K562 (cell line): ENCODE data around the gene ALB. TPM values are rescaled to one million over a fixed set of nuclear protein-coding genes. Genes with fewer than 3 reads are reported as not detected.

Source experiments
- ATAC-seq: fragments of 200-7000 bp; cut with Tn5 transposase; 3 replicates; pipeline ENCODE4 v1.9.1; 2020; ENCODE audit warnings: moderate library complexity
- BruUV-seq: library from RNA; stranded (reverse); fragments of 400-500 nt; replicated peaks from 2 replicates; lab custom pipeline; 2021; lab: Mats Ljungman, UMichigan
- CTCF ChIA-PET: fragments of 300-600 bp; formaldehyde crosslinking; extraction: SDS; loops from one replicate; lab custom pipeline; 2021; ENCODE audit warnings: low intra/inter-chr PET ratio; lab: Yijun Ruan, JAX
- POLR2A ChIA-PET: fragments of 300-600, 350-650 bp; sonication (Branson Sonifier 250); formaldehyde crosslinking; extraction: SDS; loops from one replicate; lab custom pipeline; 2021; ENCODE audit warnings: antibody characterized with exemption, inconsistent platforms; lab: Yijun Ruan, JAX
- DNase-seq, 4 experiments: peaks; one replicate each; pipeline versions ENCODE4 v3.0.0 to v3.0.0-alpha.2; 2011 to 2018; ENCODE audit warnings: low spot score in 3 of 4, mixed read lengths in 3 of 4; ENCODE audit errors: extremely low read depth in 1 of 4
- FAIRE-seq: peaks from 2 replicates; lab custom pipeline; 2011; peaks lifted over from hg19 to GRCh38; lab: Jason Lieb, UNC
- H2AFZ ChIP-seq: 2 replicates; pipeline ENCODE4 v1.6.0; 2011; ENCODE audit warnings: low read depth, low read length, control low read depth, inconsistent platforms
- H3K27ac ChIP-seq: fragments of 200-600 bp; 3 replicates; pipeline ENCODE4 v1.8.0; 2011; ENCODE audit warnings: low read depth, mild to moderate bottlenecking, control low read depth, inconsistent platforms, low read length, moderate library complexity, mixed read lengths; ENCODE audit errors: extremely low read depth
- H3K27me3 ChIP-seq, 2 experiments: fragments of 300-600 bp in 1 of 2; 2 replicates in 1 of 2; 3 replicates in 1 of 2; pipeline versions ENCODE4 v1.6.0 to v1.8.0; 2011; ENCODE audit warnings: inconsistent platforms in 2 of 2, low read length in 2 of 2, mild to moderate bottlenecking in 1 of 2, mixed read lengths in 1 of 2, moderate library complexity in 1 of 2; ENCODE audit not compliant: control insufficient read depth in 2 of 2, insufficient read depth in 2 of 2
- H3K36me3 ChIP-seq: fragments of 300-600 bp; 3 replicates; pipeline ENCODE4 v1.8.0; 2011; ENCODE audit warnings: mild to moderate bottlenecking, low read length, inconsistent platforms; ENCODE audit not compliant: control insufficient read depth, insufficient read depth
- H3K4me1 ChIP-seq, 2 experiments: fragments of 200-600 bp in 1 of 2; replicated peaks in 1 of 2; 2 replicates in 1 of 2; 3 replicates in 1 of 2; pipeline versions ENCODE4 v1.5.1 to v1.8.0; 2011; ENCODE audit warnings: inconsistent platforms in 2 of 2, low read length in 2 of 2, mild to moderate bottlenecking in 1 of 2, mixed read lengths in 1 of 2, moderate library complexity in 1 of 2; ENCODE audit not compliant: control insufficient read depth in 2 of 2, insufficient read depth in 2 of 2
- H3K4me2 ChIP-seq: 2 replicates; pipeline ENCODE4 v1.6.1; 2011; ENCODE audit warnings: low read length, control low read depth, inconsistent platforms, mixed read lengths; ENCODE audit not compliant: insufficient read depth
- H3K4me3 ChIP-seq: fragments of 200-600 bp; sonication (generic), shearing (Covaris generic); 2 replicates; pipeline ENCODE4 v1.5.1; 2016; ENCODE audit warnings: control low read depth, inconsistent platforms
- H3K79me2 ChIP-seq: fragments of 200-600 bp; 3 replicates; pipeline ENCODE4 v1.8.0; 2011; ENCODE audit warnings: low read length, inconsistent platforms; ENCODE audit not compliant: control insufficient read depth, insufficient read depth
- H3K9ac ChIP-seq, 2 experiments: 2 replicates each; pipeline versions ENCODE4 v1.6.0 to v1.6.1; 2011; ENCODE audit warnings: low read depth in 2 of 2, low read length in 2 of 2, control low read depth in 1 of 2, inconsistent platforms in 1 of 2, mild to moderate bottlenecking in 1 of 2, mixed read lengths in 1 of 2; ENCODE audit not compliant: insufficient read depth in 1 of 2
- H3K9me1 ChIP-seq: one replicate; pipeline ENCODE4 v1.6.0; 2011; ENCODE audit warnings: inconsistent platforms, mild to moderate bottlenecking, low read length, moderate library complexity; ENCODE audit not compliant: control insufficient read depth, insufficient read depth
- H3K9me3 ChIP-seq: replicated peaks from 2 replicates; pipeline ENCODE4 v1.5.1; 2011; ENCODE audit warnings: low read depth, low read length, inconsistent platforms; ENCODE audit not compliant: control insufficient read depth, insufficient read depth
- H4K20me1 ChIP-seq: replicated peaks from 2 replicates; pipeline ENCODE4 v1.6.1; 2011; ENCODE audit warnings: low read length, inconsistent platforms, mixed read lengths; ENCODE audit not compliant: control insufficient read depth, insufficient read depth
- ADNP ChIP-seq: fragments of 200-800 bp; sonication (Bioruptor generic); IDR thresholded peaks from 2 replicates; pipeline ENCODE4 v1.6.1; 2016; ENCODE audit warnings: missing genetic modification characterization, missing compliant biosample characterization
- CTBP1 ChIP-seq: fragments of 450-650 bp; IDR thresholded peaks from 2 replicates; pipeline ENCODE4 v1.6.1; 2016; ENCODE audit warnings: borderline replicate concordance
- ESRRB ChIP-seq: fragments of 250-450 bp; sonication (Bioruptor Pico); IDR thresholded peaks from 2 replicates; pipeline ENCODE4 v1.5.0; 2020; ENCODE audit warnings: mild to moderate bottlenecking, moderate library complexity, borderline replicate concordance
- FOXJ3 ChIP-seq: sonication (generic); formaldehyde crosslinking; IDR thresholded peaks from 2 replicates; pipeline ENCODE4 v1.4.0; 2020; ENCODE audit warnings: mild to moderate bottlenecking, missing genetic modification reagents
- KDM5B ChIP-seq: fragments of 200-600 bp; sonication (generic); IDR thresholded peaks from 2 replicates; pipeline ENCODE4 v1.6.1; 2012; ENCODE audit warnings: low read depth, mild to moderate bottlenecking, moderate library complexity, low read length, control low read depth, inconsistent platforms; ENCODE audit not compliant: insufficient replicate concordance
- RBBP5 ChIP-seq: fragments of 200-600 bp; sonication (generic); IDR thresholded peaks from 2 replicates; pipeline ENCODE4 v1.6.1; 2012; ENCODE audit warnings: borderline replicate concordance, mild to moderate bottlenecking, low read length, control low read depth, inconsistent platforms; ENCODE audit not compliant: insufficient read depth, poor library complexity, severe bottlenecking
- SMAD3 ChIP-seq: fragments of 450-650 bp; formaldehyde crosslinking; conservative IDR thresholded peaks from 2 replicates; pipeline ENCODE4 v1.4.0; 2020; ENCODE audit warnings: mild to moderate bottlenecking
- SMARCA5 ChIP-seq: fragments of 450-650 bp; IDR thresholded peaks from 2 replicates; pipeline ENCODE4 v1.6.1; 2016
- SNIP1 ChIP-seq: fragments of 450-650 bp; IDR thresholded peaks from 2 replicates; pipeline ENCODE4 v1.7.1; 2017; ENCODE audit warnings: low read depth, mild to moderate bottlenecking
- TFAM ChIP-seq: fragments of 250-450 bp; sonication (Bioruptor Pico); conservative IDR thresholded peaks from 2 replicates; pipeline ENCODE4 v1.5.0; 2021; ENCODE audit warnings: mild to moderate bottlenecking, moderate library complexity
- ZNF12 ChIP-seq: sonication (generic); formaldehyde crosslinking; IDR thresholded peaks from 2 replicates; pipeline ENCODE4 v1.4.0; 2020; ENCODE audit warnings: mild to moderate bottlenecking, missing genetic modification reagents
- ZNF695 ChIP-seq: fragments of 450-650 bp; formaldehyde crosslinking; IDR thresholded peaks from 2 replicates; pipeline ENCODE4 v1.4.0; 2020; ENCODE audit warnings: mild to moderate bottlenecking, moderate library complexity
- ZNF830 ChIP-seq: fragments of 250-450 bp; sonication (Bioruptor Pico); IDR thresholded peaks from 2 replicates; pipeline ENCODE4 v1.5.0; 2021; ENCODE audit warnings: mild to moderate bottlenecking
- WGBS: fragments of 100-300 bp; shearing (Covaris generic); methylation state at CpG from one replicate; pipeline ENCODE4 v1.1.6; 2016; ENCODE audit warnings: low coverage, mixed read lengths; ENCODE audit not compliant: insufficient coverage; ENCODE audit errors: missing lambda C conversion rate; 5-methylcytosine and 5-hydroxymethylcytosine counted together
- in situ Hi-C: fragments of 300-500 bp; cut with MboI; formaldehyde crosslinking; loops from 4 replicates; pipeline ENCODE4 v1.15.0; 2018; ENCODE audit warnings: inconsistent platforms, mixed read lengths
- intact Hi-C: fragments of 100-400 bp; cut with micrococcal nuclease; formaldehyde crosslinking; loops from 2 replicates; pipeline ENCODE4 v1.14.2; 2022
- polyA plus RNA-seq, 8 experiments: library from polyadenylated mRNA; depleted of rRNA in 4 of 8; stranded (reverse) in 5 of 8; unstranded in 3 of 8; fragments of >200 nt; fragmentation: Nextera tagmentation in 2 of 8; fragmentation: Illumina TruSeq in 1 of 8; extraction: Ambion mirVana in 2 of 8; extraction: Trizol in 1 of 8; gene quantifications; 2 replicates each; pipeline versions ENCODE4 v1.2.1 to v1.2.3, GENCODE V29; 2011 to 2014; ENCODE audit warnings: inconsistent platforms in 1 of 8, missing spikeins in 1 of 8
- total RNA-seq, 7 experiments: library from RNA; depleted of rRNA in 6 of 7; stranded (reverse); fragments of >200 nt in 6 of 7; fragmentation: Illumina TruSeq in 2 of 7; extraction: Trizol in 2 of 7; gene quantifications; 2 replicates each; pipeline versions ENCODE4 v1.2.1 to v1.2.3, GENCODE V29; 2011 to 2021; ENCODE audit warnings: low replicate concordance in 1 of 7
- TF ChIP-seq, protein P1 (sequence below), 2 experiments: fragments of 250-450 bp in 1 of 2; fragments of 450-650 bp in 1 of 2; sonication (Bioruptor Pico) in 1 of 2; IDR thresholded peaks; 2 replicates each; pipeline versions ENCODE4 v1.6.1 to v1.8.0; 2016 to 2021; ENCODE audit warnings: mild to moderate bottlenecking in 2 of 2, moderate library complexity in 2 of 2, missing compliant biosample characterization in 1 of 2, missing genetic modification characterization in 1 of 2

ALB gene
- total and polyA plus RNA-seq, 9 of the 15 experiments (the other 6 are each of a cell fraction or from before 2014, with no cell fraction given) = 0.04 to 18.5 (median 0.20) TPM; not detected in 2

DNA sequence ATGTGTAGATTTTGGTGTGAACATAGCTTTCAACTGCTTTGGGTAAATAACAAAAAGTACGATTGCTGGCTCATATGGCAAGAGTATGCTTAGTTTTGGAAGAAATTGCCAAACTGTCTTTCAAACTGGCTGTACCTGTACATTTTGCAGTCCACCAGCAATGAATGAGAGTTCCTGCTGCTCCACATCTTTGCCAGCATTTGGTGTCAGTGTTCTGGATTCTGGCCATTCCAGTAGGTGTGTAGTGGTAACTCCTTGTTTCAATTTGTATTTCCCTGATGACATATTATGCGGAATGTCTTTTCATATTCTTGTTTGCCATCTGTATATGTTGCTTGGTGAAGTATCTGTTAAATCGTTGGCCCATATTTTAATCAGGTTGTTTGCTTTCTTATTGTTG lies 20.6 kb upstream of the ALB start:
- intact Hi-C loops = no loop called here
- Histone ChIP-seq H3K36me3 (no peaks in the 10 kb centered on the region), H3K9ac (no peak overlapping the region), H3K4me1 (no peaks in the 10 kb centered on the region), H3K27me3 (no peaks in the 10 kb centered on the region), H3K9me1 (no peaks in the 10 kb centered on the region), H3K4me3 (no peak overlapping the region), H3K9me3 (no peaks in the 10 kb centered on the region), H3K4me2 (no peak overlapping the region), H2AFZ (no peak overlapping the region), H4K20me1 (no peaks in the 10 kb centered on the region), H3K27ac (no peak overlapping the region), H3K79me2 (no peaks in the 10 kb centered on the region)
- ChIA-PET CTCF (no interaction called here), POLR2A (no interaction called here)
- no peak for FAIRE-seq
- in situ Hi-C loops = no loop called here
- BruUV-seq = no TSS peak
- no peak for ATAC-seq
- no peak for DNase-seq
- 22% methylated on average over 3 of the region's 3 CpGs for WGBS
- TF ChIP-seq ADNP (no peak), SMARCA5 (no peak), KDM5B (no peak), FOXJ3 (CRISPR knock-in tag) (no peak), RBBP5 (no peak), TFAM (CRISPR knock-in tag) (no peak), ZNF12 (CRISPR knock-in tag) (no peak), ESRRB (CRISPR knock-in tag) (no peak), CTBP1 (no peak), SMAD3 (no peak), ZNF830 (no peak), SNIP1 (no peak), ZNF695 (CRISPR knock-in tag) (no peak)
- TF ChIP-seq, protein P1, sequence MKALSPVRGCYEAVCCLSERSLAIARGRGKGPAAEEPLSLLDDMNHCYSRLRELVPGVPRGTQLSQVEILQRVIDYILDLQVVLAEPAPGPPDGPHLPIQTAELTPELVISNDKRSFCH (CRISPR knock-in tag; IDR thresholded peaks at IDR 0.05) = no peak
- TF ChIP-seq, protein P1 (tag; IDR thresholded peaks at IDR 0.05) = no peak
